NCI-H510A (cell line): ENCODE data around the gene SKI.
A peak's percentile ranks its signal among the peaks of the same experiment; 100 is the strongest.
"Not testable (repeated sequence)": the region's sequence is repeated elsewhere in the genome, so short reads cannot be mapped to it uniquely, and the experiment has no call there.

Experiments used
- DNase-seq: peaks from one replicate; lab custom pipeline; 2025; lab: John Stamatoyannopoulos, UW

The SKI gene

DNA sequence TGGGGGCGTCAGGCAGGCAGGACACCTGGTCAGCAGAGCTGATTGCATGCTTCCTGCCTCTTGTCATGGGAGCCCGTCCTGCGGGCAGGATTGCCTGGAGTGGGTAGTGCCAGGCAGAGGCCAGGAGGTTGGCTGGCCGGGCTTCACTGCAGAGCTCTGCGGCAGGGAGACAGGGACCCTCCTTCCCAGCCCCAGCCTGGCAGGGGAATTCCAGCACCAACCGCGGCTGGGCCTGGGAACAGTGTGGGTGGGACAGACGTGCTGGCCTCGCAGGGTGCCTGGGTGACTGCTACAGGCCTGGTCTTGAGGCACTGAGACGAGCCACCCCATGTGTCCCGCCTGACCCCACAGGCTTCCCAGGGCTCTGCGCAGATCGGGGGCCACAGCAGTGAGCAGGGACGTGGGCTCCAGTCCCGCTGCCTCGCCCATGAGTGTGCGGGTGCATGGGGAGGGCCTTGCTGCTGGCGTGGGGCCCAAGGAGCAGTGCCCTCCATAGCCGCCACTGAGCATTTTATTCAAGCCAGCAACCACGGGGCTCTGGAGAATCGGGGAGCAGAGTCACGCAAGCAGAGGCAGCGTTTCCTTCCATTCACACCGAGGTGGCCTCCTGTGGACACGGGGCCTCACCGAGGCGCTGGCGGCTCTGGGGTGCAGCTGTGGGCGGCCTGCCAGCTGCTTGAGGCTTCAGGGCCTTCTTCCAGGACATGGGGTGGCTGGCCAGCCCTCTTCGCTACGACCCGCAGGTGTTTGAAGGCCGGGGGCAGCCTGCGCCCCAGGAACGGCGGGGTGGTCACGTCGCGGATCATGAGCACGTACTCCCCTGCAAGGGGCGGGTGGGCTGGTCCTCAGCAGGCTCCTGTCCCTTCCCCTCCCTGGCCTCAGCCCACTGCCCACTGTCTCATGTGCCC lies 92.9 kb downstream of the SKI start:
- no peak for DNase-seq

DNA sequence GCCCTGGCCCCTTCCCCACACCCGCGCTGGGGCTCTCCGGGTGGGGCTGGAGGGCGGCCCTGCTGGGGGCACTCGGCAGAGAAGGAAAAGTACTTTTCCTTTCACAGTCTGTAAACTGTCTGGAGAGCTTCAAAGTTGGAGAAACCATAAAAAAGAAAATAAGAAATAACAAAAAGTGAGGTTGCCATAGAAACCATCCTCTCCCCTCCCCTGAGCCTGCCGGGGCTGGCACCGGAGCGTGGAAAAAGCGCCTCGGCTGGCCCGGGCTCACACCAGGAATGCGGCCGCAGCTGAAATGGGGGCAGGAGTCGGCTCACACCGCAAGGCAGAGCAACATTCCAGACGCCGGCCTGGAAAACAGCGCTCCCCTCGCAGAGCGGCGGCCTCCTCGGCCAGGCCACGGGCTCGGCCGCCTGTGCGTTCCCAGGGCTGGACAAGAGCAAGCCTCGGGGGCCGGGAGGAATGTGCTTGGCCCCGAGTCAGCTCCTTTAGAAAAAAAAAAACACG lies 94.0 kb downstream of the SKI start:
- DNase-seq, result no peak

DNA sequence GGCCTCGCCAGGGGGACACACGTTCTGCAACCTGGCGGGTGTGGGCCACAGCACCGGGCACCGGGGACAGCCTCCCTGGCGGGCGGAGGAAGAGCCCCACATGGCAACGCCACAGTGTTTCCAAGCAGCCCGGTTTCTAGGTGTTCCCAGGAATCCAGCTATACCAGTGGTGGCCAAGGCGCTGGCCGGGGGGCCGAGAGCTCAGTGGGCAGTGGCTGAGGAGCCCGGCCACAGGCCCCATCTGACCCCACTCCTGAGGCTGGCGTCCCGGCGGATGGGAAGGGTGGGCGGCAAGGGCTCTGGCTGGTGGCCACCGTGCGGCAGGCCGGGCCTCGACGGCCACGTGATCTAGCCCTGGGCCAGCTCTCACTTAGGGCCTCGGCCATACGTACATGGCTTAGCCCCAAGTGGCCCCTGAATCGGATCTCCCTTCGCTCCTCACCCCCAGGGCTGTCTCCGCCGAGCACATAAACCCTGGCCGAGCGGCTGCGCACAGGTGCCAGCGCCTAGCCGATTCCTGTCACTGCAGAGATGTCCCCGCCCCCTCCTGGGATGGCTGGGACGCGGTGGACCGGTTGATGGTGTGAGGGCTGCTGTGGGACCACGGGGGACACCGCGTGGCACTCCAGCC lies 94.6 kb downstream of the SKI start:
- DNase-seq, result peak; percentile 49

DNA sequence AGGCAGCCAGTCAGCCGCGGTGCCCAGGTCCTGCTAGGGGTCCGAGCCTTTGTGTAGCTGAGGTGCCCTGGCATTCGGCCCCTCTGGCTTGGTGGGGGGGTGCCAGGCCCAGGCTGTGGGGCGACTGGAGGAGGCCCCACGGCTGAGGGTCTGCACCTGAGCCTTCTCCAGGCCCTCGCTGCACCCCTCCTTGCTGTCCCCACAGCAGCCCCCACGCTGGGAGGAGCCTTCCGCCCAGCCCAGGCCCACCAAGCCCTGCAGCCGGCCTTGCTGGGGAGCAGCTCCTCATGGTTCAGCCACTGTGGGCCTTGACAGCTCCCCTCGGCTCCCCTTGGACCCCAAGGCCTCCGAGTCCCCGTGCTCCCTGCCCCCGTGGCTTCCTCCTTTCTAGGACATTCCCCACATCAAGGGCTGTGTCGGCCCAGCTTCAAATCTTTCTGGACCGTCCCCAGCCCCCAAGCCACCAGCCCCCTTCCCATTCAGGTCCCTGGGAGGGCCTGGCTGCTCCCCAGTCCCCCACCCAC lies 95.4 kb downstream of the SKI start:
- DNase-seq, result no peak

DNA sequence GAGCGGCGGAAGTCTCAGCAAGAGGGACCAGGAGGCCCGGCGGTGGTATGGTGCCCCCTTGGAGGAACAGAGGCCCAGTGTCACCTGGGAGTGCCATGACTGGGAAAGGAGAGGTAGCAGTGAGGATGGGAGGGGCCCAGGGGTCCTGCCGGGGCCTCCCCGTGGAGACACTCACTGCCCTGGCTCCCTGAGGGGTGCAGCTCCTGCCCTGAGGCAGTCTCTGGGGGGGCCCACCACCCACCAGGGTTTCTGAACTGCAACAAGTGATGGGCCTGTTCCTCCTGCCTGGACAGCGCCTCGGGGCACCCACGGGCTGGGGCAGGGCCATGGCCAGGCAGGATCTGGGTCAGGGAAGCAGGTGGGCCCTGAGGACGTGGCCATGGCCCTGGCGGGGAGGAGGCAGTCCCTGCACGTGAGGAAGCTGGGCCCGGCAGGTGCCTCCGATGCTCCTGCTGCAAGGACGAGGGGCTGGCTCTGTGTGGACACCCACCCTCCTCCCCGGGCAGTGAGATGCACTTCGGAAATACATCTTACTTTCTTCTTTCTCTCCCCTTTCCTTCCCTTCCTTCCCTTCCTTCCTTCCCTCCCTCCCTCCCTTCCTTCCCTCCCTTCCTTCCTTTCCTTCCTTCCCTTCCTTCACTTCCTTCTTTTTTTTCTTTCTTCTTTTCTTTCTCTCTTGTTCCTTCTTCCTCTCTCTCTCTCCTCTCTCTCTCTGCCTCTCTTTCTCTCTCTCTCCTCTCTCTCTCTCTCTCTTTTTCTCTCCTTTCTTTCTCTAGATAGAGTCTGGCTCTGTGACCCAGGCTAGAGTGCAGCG lies 96.6 kb downstream of the SKI start:
- no peak for DNase-seq

DNA sequence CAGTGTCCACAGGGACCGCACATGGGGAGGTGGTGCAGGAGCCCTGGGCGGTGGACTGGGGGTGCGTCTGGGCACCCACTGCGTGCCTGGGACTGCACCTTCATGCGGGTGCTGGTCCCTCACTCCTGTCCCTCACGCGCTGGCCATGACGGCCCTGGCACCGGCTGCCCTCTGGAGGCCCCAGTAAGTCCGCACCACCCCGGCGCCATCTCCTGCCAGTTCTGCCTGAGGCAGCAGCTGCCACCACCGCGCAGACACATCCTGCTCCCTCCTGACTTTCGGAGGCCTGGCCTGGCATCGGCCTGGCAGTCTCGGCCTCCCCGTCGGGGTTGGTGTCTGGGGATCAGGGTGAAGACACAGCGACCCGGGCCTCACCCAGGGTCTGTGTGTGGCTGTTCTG lies 98.4 kb downstream of the SKI start:
- no peak for DNase-seq

DNA sequence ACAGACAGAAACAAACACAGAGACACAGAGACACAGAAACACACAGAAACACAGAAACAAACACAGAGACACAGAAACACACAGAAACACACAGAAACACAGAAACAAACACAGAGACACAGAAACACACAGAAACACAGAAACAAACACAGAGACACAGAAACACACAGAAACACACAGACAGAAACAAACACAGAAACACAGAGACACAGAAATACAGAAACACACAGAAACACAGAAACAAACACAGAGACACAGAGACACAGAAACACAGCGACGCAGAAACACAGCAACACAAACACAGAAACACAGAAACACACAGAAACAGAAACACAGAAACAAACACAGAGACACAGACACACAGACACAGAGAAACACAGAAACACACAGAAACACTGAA lies 99.0 kb downstream of the SKI start:
- not testable (repeated sequence) for DNase-seq

DNA sequence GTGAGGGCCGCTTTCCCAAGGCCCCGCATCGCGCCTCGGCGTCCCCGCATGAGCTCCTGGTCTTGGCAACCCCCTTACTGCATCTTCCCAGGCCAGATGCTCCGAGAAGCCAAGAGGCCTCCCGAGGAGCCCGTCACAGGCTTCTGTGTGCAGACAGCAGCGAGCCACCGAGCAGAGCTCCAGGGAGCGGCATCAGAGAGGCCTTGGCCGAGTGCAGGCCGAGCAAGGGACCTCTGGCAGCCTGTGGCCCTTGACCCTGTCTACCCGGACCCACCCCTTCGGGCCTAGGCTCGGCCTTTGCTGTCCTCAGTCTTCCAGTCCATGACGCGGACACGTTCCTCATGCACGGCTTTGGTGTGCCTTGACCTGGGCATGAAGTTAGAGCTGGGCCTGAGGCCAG lies 99.7 kb downstream of the SKI start:
- no peak for DNase-seq

DNA sequence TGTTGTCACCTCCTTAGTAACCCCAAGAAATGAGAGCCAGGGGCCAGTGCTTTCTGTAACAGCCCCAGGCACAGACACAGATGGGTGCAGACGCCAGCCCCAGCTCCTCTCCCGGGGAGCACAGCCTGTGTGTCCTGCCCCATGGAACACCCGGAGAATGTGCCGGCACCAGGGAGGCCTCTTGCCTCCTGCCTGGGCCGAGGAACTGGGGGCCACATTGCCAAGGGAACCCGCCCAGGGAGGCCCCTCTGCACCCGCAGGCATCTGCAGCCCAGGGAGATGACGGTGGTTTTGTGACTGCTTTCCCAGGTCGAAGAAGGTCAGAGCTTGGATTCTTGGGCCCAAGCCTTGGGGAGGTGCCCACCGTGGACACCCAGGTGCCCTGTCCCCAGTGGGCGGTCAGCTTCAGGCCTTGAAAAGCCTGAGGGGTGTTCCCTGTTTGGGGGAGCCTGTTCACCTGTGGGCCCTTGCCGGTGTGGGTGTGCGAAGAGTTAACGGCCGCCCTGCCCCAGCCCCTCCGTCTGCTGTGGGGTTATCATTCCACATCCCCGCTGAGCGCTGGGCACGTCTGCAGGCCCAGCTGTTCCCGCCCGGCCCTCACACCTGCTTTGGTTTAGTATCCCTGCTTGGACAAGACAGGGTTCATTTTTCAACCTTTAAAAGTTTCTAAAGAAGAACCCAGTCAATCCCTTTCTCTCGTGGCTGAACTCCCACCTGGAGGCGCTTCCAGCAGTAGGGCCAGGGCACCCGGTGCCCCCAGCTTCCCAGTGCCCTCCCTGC lies 100.7 kb downstream of the SKI start:
- DNase-seq, result no peak

DNA sequence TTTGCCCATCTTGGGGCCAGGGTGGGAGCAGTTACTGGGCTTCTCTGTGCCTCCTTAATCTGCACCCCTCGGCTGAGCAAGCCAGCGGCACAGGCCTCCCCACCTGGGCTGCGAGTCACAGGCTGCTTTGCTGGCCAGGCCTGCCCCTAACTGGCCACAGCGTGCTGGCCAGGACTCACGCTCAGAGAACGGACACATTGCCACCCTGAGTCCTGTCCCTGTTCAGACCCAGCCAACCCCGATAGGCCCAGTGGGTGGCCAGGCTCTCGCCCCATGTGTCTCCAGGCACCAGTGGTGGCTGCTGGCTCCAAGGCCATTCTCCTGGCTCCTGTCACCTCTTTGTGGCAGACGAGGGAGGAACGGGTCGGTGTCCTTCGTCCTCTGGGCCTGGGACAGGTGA lies 101.9 kb downstream of the SKI start:
- no peak for DNase-seq

DNA sequence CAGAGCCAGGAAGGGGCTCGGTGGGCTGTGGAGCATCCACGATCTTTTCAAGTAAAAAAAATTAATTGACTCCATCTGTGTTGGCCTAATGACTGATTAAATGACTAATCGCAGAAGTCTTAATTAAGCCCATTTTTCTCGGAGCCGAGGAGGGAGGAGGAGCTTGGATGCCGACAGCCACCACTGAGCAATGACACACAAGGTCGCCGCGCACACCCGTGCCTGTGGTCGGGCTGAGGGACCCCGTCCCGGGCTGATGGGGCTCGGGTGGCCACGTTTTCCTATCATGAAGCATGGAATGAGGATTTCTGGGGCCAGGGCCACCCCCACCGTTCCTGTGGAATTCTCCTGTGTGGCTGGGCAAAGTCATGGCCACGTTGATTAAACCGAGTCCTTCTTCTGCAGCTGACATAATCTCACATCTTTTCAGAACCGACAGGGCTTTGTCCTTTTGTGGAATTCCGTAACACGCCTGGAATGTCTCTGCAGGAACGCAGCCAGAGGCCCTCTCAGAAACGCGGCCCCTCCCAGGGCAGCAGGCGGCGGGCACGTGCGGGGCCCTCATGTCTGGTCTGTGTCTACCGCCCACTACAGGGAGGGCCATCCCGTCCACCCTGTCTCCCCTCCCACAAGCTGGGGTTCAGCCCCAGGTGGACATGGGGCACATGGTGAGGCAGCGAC lies 102.5 kb downstream of the SKI start:
- DNase-seq, result no peak

DNA sequence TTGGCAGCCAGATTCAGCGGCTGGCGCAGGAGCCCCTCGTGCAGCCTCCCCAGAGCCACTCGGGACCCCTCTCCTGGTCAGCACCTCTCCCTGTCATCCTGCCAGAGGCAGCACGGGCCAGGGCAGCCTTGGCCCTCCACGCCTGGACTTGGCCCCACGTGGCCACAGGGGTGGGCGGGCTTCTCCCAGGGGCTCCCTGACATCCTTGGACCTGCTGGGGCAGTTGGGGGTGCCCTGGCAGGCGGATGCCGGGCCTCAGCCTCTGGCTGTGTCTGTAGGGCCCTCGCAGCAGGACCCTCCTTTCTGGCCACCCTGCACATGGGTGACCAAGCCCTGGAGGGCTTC lies 103.1 kb downstream of the SKI start:
- no peak for DNase-seq

DNA sequence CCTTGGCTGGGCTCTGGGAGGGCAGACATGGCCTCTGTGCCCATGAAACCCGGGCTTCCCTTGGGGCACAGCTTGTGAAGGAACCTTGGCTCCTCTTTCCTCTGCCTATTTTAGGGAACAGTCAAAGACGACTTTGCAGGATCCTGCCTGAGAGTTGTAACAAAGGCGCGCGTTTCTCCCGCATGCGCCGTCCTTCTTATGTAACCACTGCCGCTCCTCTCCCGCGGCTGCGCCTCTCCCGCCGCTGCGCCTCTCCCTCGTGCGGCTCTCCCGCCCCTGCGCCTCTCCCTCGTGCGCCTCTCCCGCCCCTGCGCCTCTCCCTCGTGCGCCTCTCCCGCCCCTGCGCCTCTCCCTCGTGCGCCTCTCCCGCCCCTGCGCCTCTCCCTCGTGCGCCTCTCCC lies 103.5 kb downstream of the SKI start:
- DNase-seq, result not testable (repeated sequence)

DNA sequence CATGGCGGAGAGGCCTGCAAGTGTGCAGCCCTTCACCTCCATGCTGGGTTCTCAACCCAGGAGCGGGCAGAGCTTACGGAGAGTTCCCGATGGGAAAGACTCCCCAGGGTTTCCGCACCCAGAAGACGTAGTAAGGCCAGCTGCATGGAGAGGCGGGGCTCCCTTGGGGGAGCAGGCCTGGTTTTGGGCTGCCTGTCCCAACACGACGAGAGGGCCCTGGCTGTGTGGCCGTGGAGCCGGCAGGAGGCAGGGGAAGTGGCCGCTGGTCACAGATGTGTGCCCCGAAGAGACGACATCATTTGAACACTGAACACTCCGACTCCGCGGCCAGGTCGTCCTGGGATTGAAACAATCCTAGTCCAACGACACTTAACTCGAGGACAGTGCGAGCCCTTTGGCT lies 106.2 kb downstream of the SKI start:
- DNase-seq, result no peak

DNA sequence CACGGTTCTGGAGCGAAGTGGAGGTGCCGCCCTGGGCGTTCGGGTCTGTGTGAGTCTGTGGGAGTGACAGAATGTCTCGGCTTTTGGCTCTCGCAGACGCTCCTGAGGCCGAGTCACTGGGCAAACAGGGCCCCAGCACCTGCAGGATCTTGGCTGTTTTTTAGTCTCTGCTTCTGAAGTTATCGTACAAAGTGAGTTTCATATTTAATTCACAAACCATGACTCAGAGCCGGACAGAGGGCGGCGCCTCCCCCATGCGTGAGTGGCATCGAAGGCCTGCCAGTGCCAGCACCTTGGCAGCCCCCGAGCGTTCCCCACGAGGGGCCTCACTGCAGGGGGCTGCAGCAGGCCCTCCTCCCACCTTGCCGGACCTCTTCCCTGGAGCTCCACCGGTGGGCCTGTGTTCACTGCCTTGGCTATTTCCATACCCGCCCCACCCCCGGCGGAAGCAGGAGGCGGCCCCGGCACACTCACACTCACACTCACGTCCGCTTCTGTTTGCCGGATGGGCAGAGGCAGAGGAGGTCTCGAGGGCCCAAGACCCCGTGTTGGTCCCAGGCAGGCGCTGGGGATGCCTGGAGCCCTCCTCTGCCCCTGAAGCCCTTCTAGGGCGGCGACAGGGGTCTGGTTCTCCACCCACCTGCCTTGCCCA lies 106.9 kb downstream of the SKI start:
- no peak for DNase-seq

DNA sequence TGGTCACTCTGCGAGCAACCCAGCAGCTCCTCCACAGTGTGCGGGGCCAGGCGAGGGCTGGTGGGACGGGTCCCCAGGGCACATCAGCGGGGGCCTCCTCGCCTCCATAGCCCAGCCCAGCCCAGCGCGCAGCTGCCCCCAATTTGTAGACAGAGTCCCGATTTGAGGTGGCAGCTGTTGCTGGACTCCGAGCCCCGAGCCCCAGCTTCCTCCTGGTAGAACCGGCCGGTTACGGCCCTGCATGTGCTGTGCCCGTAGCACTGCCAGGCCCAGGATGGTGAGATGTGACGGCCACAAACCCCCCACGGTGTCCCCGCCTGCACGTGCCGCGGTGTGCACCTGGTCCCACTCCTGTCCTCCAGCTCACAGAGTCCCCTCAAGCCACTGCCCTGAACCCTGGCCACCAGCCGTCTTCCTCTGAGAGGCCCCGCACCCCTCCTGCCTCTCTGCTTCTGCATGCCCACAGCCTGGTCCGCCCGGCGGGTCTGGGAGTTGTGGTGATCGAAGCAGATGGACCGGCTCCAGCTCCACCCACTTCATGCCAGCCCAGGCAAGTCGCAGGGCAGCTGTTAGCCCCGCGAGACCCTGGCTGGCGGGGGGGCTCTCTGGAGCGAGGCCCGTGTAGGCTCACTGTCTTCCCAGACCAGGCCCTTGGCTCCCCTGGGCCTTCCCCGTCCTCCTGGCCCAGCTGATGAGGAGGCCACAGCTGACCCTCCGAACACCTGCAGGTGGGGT lies 107.8 kb downstream of the SKI start:
- DNase-seq, result no peak

DNA sequence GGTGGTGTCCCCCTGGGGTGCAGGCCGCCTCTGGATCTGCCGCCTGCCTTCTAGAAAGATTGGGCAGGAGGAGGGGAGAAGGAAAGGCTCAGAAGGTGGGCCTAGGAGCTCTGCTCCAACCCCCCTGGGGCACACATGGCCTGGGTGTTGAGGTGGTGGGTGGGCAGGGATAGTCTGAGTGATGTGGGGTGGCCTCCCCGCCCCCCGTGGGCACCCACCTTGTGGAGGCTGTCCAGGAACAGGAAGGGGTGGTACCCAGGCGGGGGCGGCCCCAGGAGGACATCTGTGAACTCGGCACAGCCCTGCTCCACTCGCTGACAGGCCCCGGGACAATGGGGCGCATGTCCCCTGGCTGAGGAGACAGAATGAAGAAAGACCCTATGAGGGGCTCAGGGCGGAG lies 108.4 kb downstream of the SKI start:
- DNase-seq, result no peak

DNA sequence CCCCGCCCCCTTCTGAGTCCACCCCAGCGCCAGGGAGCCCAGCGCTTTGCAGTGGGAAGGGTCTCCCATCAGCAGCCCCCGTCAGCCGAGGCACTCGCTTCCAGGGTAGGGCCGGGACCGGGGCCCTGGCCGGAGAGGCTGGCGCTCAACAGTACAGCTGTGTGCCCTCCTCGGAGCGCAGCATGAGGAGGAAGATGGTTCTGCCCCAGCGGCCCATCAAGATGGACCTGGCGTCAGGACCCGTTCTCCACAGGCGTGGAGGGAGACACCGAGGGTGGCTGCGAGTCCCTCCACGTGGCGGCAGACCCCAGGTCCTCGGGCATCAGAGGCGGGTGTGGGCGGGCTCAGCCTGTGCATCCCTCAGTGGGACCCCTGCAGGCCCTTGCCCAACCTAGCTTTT lies 109.0 kb downstream of the SKI start:
- no peak for DNase-seq

DNA sequence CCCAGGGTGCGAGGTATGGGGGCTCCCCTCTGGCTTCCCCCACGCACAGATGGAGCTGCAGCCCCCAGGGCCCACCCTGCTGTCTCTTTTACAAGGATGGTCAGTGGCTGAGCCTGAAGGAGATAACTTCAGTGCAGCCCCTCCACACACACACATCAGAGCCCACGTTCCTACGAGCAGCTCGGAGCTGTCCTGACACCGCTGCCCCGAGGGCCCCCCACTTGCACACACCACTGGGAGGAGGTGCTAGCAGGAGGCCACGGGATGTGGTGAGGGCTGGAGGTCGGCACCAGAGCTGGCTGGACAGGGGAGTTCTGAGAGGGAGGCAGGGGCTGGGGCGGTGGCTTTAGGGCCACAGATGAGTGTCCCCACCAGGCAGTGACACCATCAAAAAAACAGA lies 109.4 kb downstream of the SKI start:
- no peak for DNase-seq
